OCI-LY7 (cell line): ENCODE data around the gene NECAB2. TPM values are rescaled to one million over a fixed set of nuclear protein-coding genes. Genes with fewer than 3 reads are reported as not detected.

Source experiments
- BruUV-seq: library from RNA; stranded (reverse); fragments of 400-500 nt; replicated peaks from 2 replicates; lab custom pipeline; 2021; lab: Mats Ljungman, UMichigan
- CTCF ChIA-PET: fragments of 300-600 bp; sonication (Branson Sonifier 250); formaldehyde crosslinking; loops from one replicate; lab custom pipeline; 2022; ENCODE audit warnings: antibody characterized with exemption; ENCODE audit not compliant: unreplicated experiment; lab: Charles Lee
- POLR2A ChIA-PET: fragments of 300-600 bp; sonication (Branson Sonifier 250); formaldehyde crosslinking; loops from one replicate; lab custom pipeline; 2022; ENCODE audit warnings: antibody characterized with exemption; lab: Charles Lee
- DNase-seq: peaks from one replicate; pipeline ENCODE4 v3.0.0-alpha.2; 2015; ENCODE audit warnings: low spot score
- H2AFZ ChIP-seq: fragments of 200-600 bp; sonication (generic), shearing (Covaris generic); 2 replicates; pipeline ENCODE4 v1.6.1; 2014; ENCODE audit warnings: mild to moderate bottlenecking, antibody characterized with exemption, low read length, moderate library complexity
- H3K27ac ChIP-seq: fragments of 200-600 bp; sonication (generic); 2 replicates; pipeline ENCODE4 v1.5.1; 2014; ENCODE audit warnings: mixed run types, low read depth, mild to moderate bottlenecking, moderate library complexity, low read length, inconsistent platforms; ENCODE audit not compliant: poor library complexity, severe bottlenecking
- H3K36me3 ChIP-seq: fragments of 200-600 bp; sonication (generic); 2 replicates; pipeline ENCODE4 v1.6.1; 2014; ENCODE audit warnings: mild to moderate bottlenecking, antibody characterized with exemption, low read length, moderate library complexity, mixed read lengths; ENCODE audit not compliant: insufficient read depth
- H3K4me1 ChIP-seq: fragments of 200-600 bp; sonication (generic); 2 replicates; pipeline ENCODE4 v1.5.1; 2014; ENCODE audit warnings: mild to moderate bottlenecking, low read length; ENCODE audit not compliant: insufficient read depth, poor library complexity, severe bottlenecking
- H3K4me2 ChIP-seq: fragments of 200-600 bp; sonication (generic); 2 replicates; pipeline ENCODE4 v1.6.1; 2014; ENCODE audit warnings: mild to moderate bottlenecking, low read length
- H3K4me3 ChIP-seq: fragments of 200-600 bp; sonication (generic); 2 replicates; pipeline ENCODE4 v1.5.1; 2014; ENCODE audit warnings: mild to moderate bottlenecking, low read depth, low read length; ENCODE audit not compliant: poor library complexity, severe bottlenecking
- H3K79me2 ChIP-seq: fragments of 200-600 bp; sonication (generic); 2 replicates; pipeline ENCODE4 v1.6.1; 2016; ENCODE audit warnings: low read depth, mild to moderate bottlenecking, low read length, moderate library complexity, mixed read lengths; ENCODE audit not compliant: insufficient read depth
- H3K9me2 ChIP-seq: fragments of 200-600 bp; sonication (generic); 2 replicates; pipeline ENCODE4 v1.6.1; 2016; ENCODE audit warnings: mild to moderate bottlenecking, low read length, mixed read lengths; ENCODE audit not compliant: insufficient read depth
- H3K9me3 ChIP-seq: fragments of 200-600 bp; sonication (generic); 2 replicates; pipeline ENCODE4 v1.6.1; 2014; ENCODE audit warnings: mild to moderate bottlenecking, mixed run types, low read length, mixed read lengths
- H4K20me1 ChIP-seq: fragments of 200-600 bp; sonication (generic); 2 replicates; pipeline ENCODE4 v1.6.1; 2014; ENCODE audit warnings: mild to moderate bottlenecking, antibody characterized with exemption, low read length, moderate library complexity, mixed read lengths; ENCODE audit not compliant: insufficient read depth
- CTCF ChIP-seq: fragments of 200-600 bp; sonication (generic); conservative IDR thresholded peaks from 2 replicates; pipeline ENCODE4 v1.5.1; 2014; ENCODE audit warnings: mild to moderate bottlenecking, antibody characterized with exemption, low read length, moderate library complexity, mixed read lengths
- EZH2phosphoT487 ChIP-seq: fragments of 200-600 bp; sonication (generic); IDR thresholded peaks from 2 replicates; pipeline ENCODE4 v1.6.1; 2018; ENCODE audit warnings: low read depth, borderline replicate concordance, mild to moderate bottlenecking, mixed run types, antibody characterized with exemption, low read length, moderate library complexity, mixed read lengths
- intact Hi-C: fragments of 100-400 bp; cut with micrococcal nuclease; formaldehyde crosslinking; loops from one replicate; pipeline ENCODE4 v1.10.0; 2022; ENCODE audit not compliant: unreplicated experiment
- total RNA-seq, 2 experiments: library from RNA; depleted of rRNA in 1 of 2; stranded (reverse); fragments of >200 nt in 1 of 2; shearing (Covaris generic) in 1 of 2; gene quantifications; 2 replicates each; pipeline ENCODE4 v1.2.3, GENCODE V29; 2014 to 2022

The NECAB2 gene
- total RNA-seq, 2 experiments from 2014 or later = not detected

GRCh38 chr16:84040226-84040822 lies 72.3 kb downstream of the NECAB2 start:
- no peaks in the 10 kb centered on the region for H3K4me1 ChIP-seq
- no peak for DNase-seq
- H4K20me1 ChIP-seq = no peaks in the 10 kb centered on the region
- BruUV-seq = no TSS peak
- H3K36me3 ChIP-seq = no peaks in the 10 kb centered on the region
- no peaks in the 10 kb centered on the region for H3K9me2 ChIP-seq
- H3K4me3 ChIP-seq = no peak overlapping the region
- H3K27ac ChIP-seq = no peak overlapping the region
- POLR2A ChIA-PET = interaction anchor here (0.5 kb wide), 1 partner anchor 1103 kb away, joined by 3 read pairs; no protein-coding TSS in a partner anchor
- no peak overlapping the region for H2AFZ ChIP-seq
- no peak overlapping the region for H3K4me2 ChIP-seq
- H3K9me3 ChIP-seq = no peaks in the 10 kb centered on the region
- CTCF ChIA-PET = no interaction called here
- TF ChIP-seq CTCF (no peak), EZH2phosphoT487 (no peak)
- intact Hi-C loops = no loop called here
- H3K79me2 ChIP-seq = no peaks in the 10 kb centered on the region

GRCh38 chr16:84040823-84041820 lies 73.1 kb downstream of the NECAB2 start:
- Histone ChIP-seq H3K4me1 (no peaks in the 10 kb centered on the region), H3K36me3 (no peaks in the 10 kb centered on the region), H2AFZ (no peak overlapping the region), H3K9me3 (no peaks in the 10 kb centered on the region), H4K20me1 (no peaks in the 10 kb centered on the region), H3K9me2 (no peaks in the 10 kb centered on the region), H3K79me2 (no peaks in the 10 kb centered on the region), H3K4me2 (no peak overlapping the region), H3K4me3 (no peak overlapping the region), H3K27ac (no peak overlapping the region)
- POLR2A ChIA-PET = interaction anchor here (0.5 to 0.6 kb wide), 2 partner anchors 134 to 1103 kb away, joined by 3 read pairs; no protein-coding TSS in a partner anchor
- intact Hi-C loops = no loop called here
- TF ChIP-seq CTCF (no peak), EZH2phosphoT487 (no peak)
- no peak for DNase-seq
- no TSS peak for BruUV-seq
- CTCF ChIA-PET = no interaction called here
